ENCODE results near the gene HEPACAM.

Gene HEPACAM

GRCh38 chr11:124942466-124943253 lies 6.8 kb upstream of the HEPACAM start:
- no peak for DNase-seq

GRCh38 chr11:124941703-124942102 lies 5.9 kb upstream of the HEPACAM start:
- no peak for DNase-seq

GRCh38 chr11:124938970-124939369 lies 3.1 kb upstream of the HEPACAM start:
- DNase-seq: no peak

- no peak for DNase-seq
These were observed 2.4 kb upstream of the HEPACAM start for GRCh38 chr11:124938206-124938765.

- no peak for DNase-seq
These were observed 1.6 kb upstream of the HEPACAM start for GRCh38 chr11:124937336-124937935.

GRCh38 chr11:124934862-124935547 lies 842 bp downstream of the HEPACAM start:
- no peak for DNase-seq

- no peak for DNase-seq
These were observed 5.0 kb downstream of the HEPACAM start for GRCh38 chr11:124930799-124931198.

GRCh38 chr11:124928942-124929665 lies 6.7 kb downstream of the HEPACAM start:
- no peak for DNase-seq

GRCh38 chr11:124923296-124923695 lies 12.6 kb downstream of the HEPACAM start:
- peak in 1 of 2 donors; percentile 13 for DNase-seq

GRCh38 chr11:124922831-124923230 lies 13.0 kb downstream of the HEPACAM start:
- no peak for DNase-seq

GRCh38 chr11:124920870-124921609 lies 14.8 kb downstream of the HEPACAM start:
- DNase-seq: peak; percentile 84

GRCh38 chr11:124920356-124920755 lies 15.5 kb downstream of the HEPACAM start:
- no peak for DNase-seq

GRCh38 chr11:124919898-124920297 lies 15.9 kb downstream of the HEPACAM start:
- DNase-seq: no peak

- DNase-seq: no peak
These were observed 16.9 kb downstream of the HEPACAM start, which contains the start of gene HEPN1 for GRCh38 chr11:124918950-124919349. Gene HEPN1 (plus strand): TSS chr11:124919250.

- DNase-seq: no peak
These were observed 18.7 kb downstream of the HEPACAM start for GRCh38 chr11:124917115-124917637.

- DNase-seq: no peak
These were observed 19.5 kb downstream of the HEPACAM start for GRCh38 chr11:124916370-124916710.

GRCh38 chr11:124915541-124916369 lies 20.1 kb downstream of the HEPACAM start:
- DNase-seq: peak in 1 of 2 donors; percentile 19

GRCh38 chr11:124902616-124903015 lies 33.2 kb downstream of the HEPACAM start:
- DNase-seq: no peak

- DNase-seq: no peak
These were observed 35.4 kb downstream of the HEPACAM start for GRCh38 chr11:124900464-124900863.

GRCh38 chr11:124899383-124900145 lies 36.3 kb downstream of the HEPACAM start:
- no peak for DNase-seq
